Measurements from ENCODE around the gene PCDH17. TPM values are rescaled to one million over a fixed set of nuclear protein-coding genes. Genes with fewer than 3 reads are reported as not detected.

The PCDH17 gene
- total and polyA plus RNA-seq, 3 donors from 2014 or later, result 21.3 to 27.9 (median 27.2) TPM

GRCh38 chr13:57624565-57625435 lies 6.7 kb upstream of the PCDH17 start:
- Histone ChIP-seq H3K27ac (no peak overlapping the region), H3K4me1 (no peaks in the 10 kb centered on the region), H3K9me3 (no peaks in the 10 kb centered on the region), H3K27me3 (no peaks in the 10 kb centered on the region), H3K4me3 (no peak overlapping the region), H3K36me3 (ENCODE audit: low read depth, missing control alignments) (no peaks in the 10 kb centered on the region)
- intact Hi-C loops (cut with DNase I; ENCODE audit: low total_unique reads), result no loop called here
- DNase-seq, result peak; percentile 64
- TF ChIP-seq CTCF (IDR thresholded peaks at IDR 0.05) (peak; percentile 56 to 79 (median 60)), POLR2A (IDR thresholded peaks at IDR 0.05) (no peak)
- 7 to 9% methylated on average over 5 of the region's 5 CpGs for WGBS, 2 donors

- Histone ChIP-seq H3K27me3 (no peaks in the 10 kb centered on the region), H3K9me3 (no peaks in the 10 kb centered on the region), H3K27ac (no peak overlapping the region), H3K4me3 (no peak overlapping the region), H3K4me1 (peaks cover 10% of the 10 kb centered on the region), H3K36me3 (ENCODE audit: low read depth, missing control alignments) (no peaks in the 10 kb centered on the region)
- intact Hi-C loops (cut with DNase I; ENCODE audit: low total_unique reads), result no loop called here
- WGBS, 2 donors, result 9 to 12% methylated on average over 3 of the region's 3 CpGs
- TF ChIP-seq POLR2A (IDR thresholded peaks at IDR 0.05), result no peak
- peak; percentile 21 to 85 (median 48) for TF ChIP-seq CTCF (IDR thresholded peaks at IDR 0.05)
- no peak for DNase-seq
These were observed 3.9 kb upstream of the PCDH17 start for GRCh38 chr13:57627663-57628062.

GRCh38 chr13:57629391-57629804 lies 2.1 kb upstream of the PCDH17 start:
- Histone ChIP-seq H3K4me1 (peaks cover 10% of the 10 kb centered on the region), H3K9me3 (no peaks in the 10 kb centered on the region), H3K36me3 (ENCODE audit: low read depth, missing control alignments) (no peaks in the 10 kb centered on the region), H3K27ac (no peak overlapping the region), H3K4me3 (peak overlapping the region; percentile 53 to 60), H3K27me3 (no peaks in the 10 kb centered on the region)
- 1 to 2% methylated on average over 29 of the region's 29 CpGs for WGBS, 2 donors
- no peak for TF ChIP-seq POLR2A (IDR thresholded peaks at IDR 0.05)
- no peak for TF ChIP-seq CTCF (IDR thresholded peaks at IDR 0.05)
- peak; percentile 45 for DNase-seq
- intact Hi-C loops (cut with DNase I; ENCODE audit: low total_unique reads), result no loop called here

- Histone ChIP-seq H3K36me3 (ENCODE audit: low read depth, missing control alignments) (no peaks in the 10 kb centered on the region), H3K4me1 (peaks cover 10% of the 10 kb centered on the region), H3K27me3 (no peaks in the 10 kb centered on the region), H3K4me3 (peak overlapping the region; percentile 53 to 60), H3K27ac (no peak overlapping the region), H3K9me3 (no peaks in the 10 kb centered on the region)
- DNase-seq, result peak; percentile 95
- WGBS, 2 donors, result 0 to 2% methylated on average over 23 to 34 of the region's 34 CpGs
- TF ChIP-seq CTCF (IDR thresholded peaks at IDR 0.05) (no peak), POLR2A (IDR thresholded peaks at IDR 0.05) (no peak)
- intact Hi-C loops (cut with DNase I; ENCODE audit: low total_unique reads), result no loop called here
These were observed 1.7 kb upstream of the PCDH17 start for GRCh38 chr13:57629821-57630235.
